DND-41 (cell line): ENCODE results near the gene GLRX.

Experiments used
- ATAC-seq: fragments of 200-7000 bp; cut with Tn5 transposase; 3 replicates; pipeline ENCODE4 v1.9.1; 2021; ENCODE audit warnings: low read depth; ENCODE audit not compliant: insufficient read depth
- DNase-seq: peaks from one replicate; pipeline ENCODE4 v3.0.0-alpha.2; 2020
- H2AFZ ChIP-seq: 2 replicates; pipeline ENCODE4 v1.6.0; 2012; ENCODE audit warnings: low read depth, low read length
- H3K27ac ChIP-seq: 2 replicates; pipeline ENCODE4 v1.5.1; 2012; ENCODE audit warnings: low read length, inconsistent platforms
- H3K27me3 ChIP-seq: fragments of 200-600 bp; sonication (generic); 2 replicates; pipeline ENCODE4 v1.6.0; 2012; ENCODE audit warnings: low read length, mild to moderate bottlenecking, inconsistent platforms; ENCODE audit not compliant: insufficient read depth, poor library complexity
- H3K36me3 ChIP-seq: 2 replicates; pipeline ENCODE4 v1.5.1; 2012; ENCODE audit warnings: low read length, inconsistent platforms; ENCODE audit not compliant: insufficient read depth
- H3K4me1 ChIP-seq: 2 replicates; pipeline ENCODE4 v1.5.1; 2012; ENCODE audit warnings: mild to moderate bottlenecking, low read length; ENCODE audit not compliant: insufficient read depth
- H3K4me2 ChIP-seq: 2 replicates; pipeline ENCODE4 v1.6.0; 2012; ENCODE audit warnings: mild to moderate bottlenecking, moderate library complexity, low read length, inconsistent platforms; ENCODE audit not compliant: insufficient read depth
- H3K4me3 ChIP-seq, 2 experiments: fragments of 200-600 bp in 1 of 2; shearing (Covaris generic) in 1 of 2; 2 replicates each; pipeline ENCODE4 v1.5.1; 2012 to 2016; ENCODE audit warnings: inconsistent platforms in 2 of 2, low read length in 2 of 2, mild to moderate bottlenecking in 2 of 2, low read depth in 1 of 2, moderate library complexity in 1 of 2
- H3K79me2 ChIP-seq: 2 replicates; pipeline ENCODE4 v1.6.0; 2012; ENCODE audit warnings: low read length, inconsistent platforms; ENCODE audit not compliant: insufficient read depth
- H3K9ac ChIP-seq: 2 replicates; pipeline ENCODE4 v1.6.0; 2012; ENCODE audit warnings: low read depth, mild to moderate bottlenecking, inconsistent platforms, low read length, moderate library complexity
- H3K9me3 ChIP-seq: 2 replicates; pipeline ENCODE4 v1.5.1; 2012; ENCODE audit warnings: low read length, moderate library complexity, mild to moderate bottlenecking, inconsistent platforms; ENCODE audit not compliant: insufficient read depth, severe bottlenecking
- H4K20me1 ChIP-seq: 2 replicates; pipeline ENCODE4 v1.6.0; 2012; ENCODE audit warnings: low read length; ENCODE audit not compliant: insufficient read depth
- EZH2 ChIP-seq: IDR thresholded peaks from 3 replicates; pipeline ENCODE4 v1.6.1; 2012; ENCODE audit warnings: borderline replicate concordance, low read depth, mild to moderate bottlenecking, moderate library complexity, low read length, inconsistent platforms; ENCODE audit not compliant: severe bottlenecking
- TF ChIP-seq, protein P1 (sequence below): IDR thresholded peaks from 2 replicates; pipeline ENCODE4 v1.5.1; 2012; ENCODE audit warnings: borderline replicate concordance, low read length, moderate library complexity, mild to moderate bottlenecking; ENCODE audit not compliant: poor library complexity, severe bottlenecking; ENCODE audit errors: extremely low read depth

The GLRX gene

DNA sequence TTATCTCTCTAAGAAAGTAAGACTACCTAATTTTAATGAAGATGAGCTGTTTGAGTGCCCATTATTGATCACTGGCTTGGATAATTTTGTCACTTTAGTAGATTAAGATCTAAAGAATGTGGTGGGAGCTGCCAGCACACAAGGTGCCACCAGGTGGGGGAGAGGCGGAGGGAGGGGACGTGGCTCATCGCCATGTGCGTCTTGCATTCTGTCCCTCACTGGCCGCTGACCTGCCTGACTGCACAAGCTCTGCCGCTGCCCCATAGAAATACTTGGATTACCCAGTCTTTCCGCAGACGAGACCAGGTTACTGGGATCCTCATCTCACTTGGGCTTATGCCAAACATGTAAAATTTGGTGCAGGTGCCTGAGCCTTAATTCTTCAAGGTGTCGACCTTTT lies 53.8 kb downstream of the GLRX start:
- DNase-seq (no peak), ATAC-seq (no peak)
- Histone ChIP-seq H4K20me1 (no peaks in the 10 kb centered on the region), H3K9me3 (no peaks in the 10 kb centered on the region), H3K4me3 (no peak overlapping the region), H3K27ac (no peak overlapping the region), H2AFZ (no peak overlapping the region), H3K27me3 (no peaks in the 10 kb centered on the region), H3K4me2 (no peak overlapping the region), H3K79me2 (no peaks in the 10 kb centered on the region), H3K36me3 (no peaks in the 10 kb centered on the region), H3K4me1 (peaks cover 2% of the 10 kb centered on the region; the same call in 1 of the 2 replicates), H3K9ac (no peak overlapping the region)
- TF ChIP-seq EZH2: no peak

DNA sequence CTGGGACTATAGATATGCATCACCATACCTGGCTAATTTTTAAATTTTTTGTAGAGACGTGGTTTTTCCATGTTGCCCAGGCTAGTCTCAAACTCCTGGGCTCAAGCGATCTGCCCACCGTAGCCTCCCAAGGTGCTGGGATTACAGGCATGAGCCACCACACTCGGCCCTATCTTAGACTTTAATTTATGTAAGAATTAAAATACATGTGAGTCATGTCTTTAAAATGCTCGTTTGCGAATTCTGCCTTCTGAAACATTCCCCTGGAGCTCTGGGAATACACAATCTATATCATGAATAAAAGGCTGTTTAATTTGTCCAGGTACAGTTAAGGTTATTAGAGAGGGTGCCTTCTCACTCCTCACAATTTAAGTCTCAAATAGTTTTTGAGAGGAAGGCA lies 58.6 kb downstream of the GLRX start:
- Histone ChIP-seq H3K79me2 (no peaks in the 10 kb centered on the region), H3K9me3 (no peaks in the 10 kb centered on the region), H3K4me3 (no peak overlapping the region), H3K4me2 (no peak overlapping the region), H3K4me1 (peaks cover 35% of the 10 kb centered on the region), H3K27ac (no peak overlapping the region), H3K9ac (no peak overlapping the region), H3K27me3 (no peaks in the 10 kb centered on the region), H3K36me3 (no peaks in the 10 kb centered on the region), H2AFZ (no peak overlapping the region), H4K20me1 (no peaks in the 10 kb centered on the region)
- ATAC-seq (no peak), DNase-seq (no peak)
- no peak for TF ChIP-seq EZH2
- TF ChIP-seq, protein P1, sequence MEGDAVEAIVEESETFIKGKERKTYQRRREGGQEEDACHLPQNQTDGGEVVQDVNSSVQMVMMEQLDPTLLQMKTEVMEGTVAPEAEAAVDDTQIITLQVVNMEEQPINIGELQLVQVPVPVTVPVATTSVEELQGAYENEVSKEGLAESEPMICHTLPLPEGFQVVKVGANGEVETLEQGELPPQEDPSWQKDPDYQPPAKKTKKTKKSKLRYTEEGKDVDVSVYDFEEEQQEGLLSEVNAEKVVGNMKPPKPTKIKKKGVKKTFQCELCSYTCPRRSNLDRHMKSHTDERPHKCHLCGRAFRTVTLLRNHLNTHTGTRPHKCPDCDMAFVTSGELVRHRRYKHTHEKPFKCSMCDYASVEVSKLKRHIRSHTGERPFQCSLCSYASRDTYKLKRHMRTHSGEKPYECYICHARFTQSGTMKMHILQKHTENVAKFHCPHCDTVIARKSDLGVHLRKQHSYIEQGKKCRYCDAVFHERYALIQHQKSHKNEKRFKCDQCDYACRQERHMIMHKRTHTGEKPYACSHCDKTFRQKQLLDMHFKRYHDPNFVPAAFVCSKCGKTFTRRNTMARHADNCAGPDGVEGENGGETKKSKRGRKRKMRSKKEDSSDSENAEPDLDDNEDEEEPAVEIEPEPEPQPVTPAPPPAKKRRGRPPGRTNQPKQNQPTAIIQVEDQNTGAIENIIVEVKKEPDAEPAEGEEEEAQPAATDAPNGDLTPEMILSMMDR: no peak
